Liver (tissue), 9 donors: ENCODE results near the gene PLCB4. TPM values are rescaled to one million over a fixed set of nuclear protein-coding genes. Genes with fewer than 3 reads are reported as not detected.

ENCODE experiments used
- DNase-seq: peaks from one replicate; pipeline ENCODE4 v3.0.0-alpha.2; 2017; ENCODE audit warnings: low spot score
- H3K27ac ChIP-seq, 2 donors: one replicate each; pipeline ENCODE4 v1.7.0; 2013; ENCODE audit warnings: inconsistent platforms in 2 of 2, low read length in 2 of 2, control low read depth in 1 of 2, low read depth in 1 of 2, mild to moderate bottlenecking in 1 of 2
- H3K27me3 ChIP-seq, 4 donors: one replicate each; pipeline versions ENCODE4 v1.6.1 to v1.7.0; 2013; ENCODE audit warnings: low read length in 3 of 4, inconsistent platforms in 1 of 4, mild to moderate bottlenecking in 1 of 4, moderate library complexity in 1 of 4; ENCODE audit not compliant: control insufficient read depth in 4 of 4, insufficient read depth in 4 of 4
- H3K36me3 ChIP-seq, 4 donors: one replicate each; pipeline versions ENCODE4 v1.6.1 to v1.7.0; 2013; ENCODE audit warnings: low read length in 3 of 4, mild to moderate bottlenecking in 3 of 4, low read depth in 1 of 4, moderate library complexity in 1 of 4; ENCODE audit not compliant: control insufficient read depth in 4 of 4, insufficient read depth in 3 of 4
- H3K4me1 ChIP-seq, 4 donors: one replicate each; pipeline versions ENCODE4 v1.6.1 to v1.7.0; 2013; ENCODE audit warnings: low read length in 3 of 4, mild to moderate bottlenecking in 3 of 4, moderate library complexity in 1 of 4; ENCODE audit not compliant: control insufficient read depth in 4 of 4, insufficient read depth in 4 of 4
- H3K4me3 ChIP-seq, 3 donors: one replicate each; pipeline versions ENCODE4 v1.6.1 to v1.7.0; 2013; ENCODE audit warnings: low read length in 3 of 3, control low read depth in 1 of 3, low read depth in 1 of 3, mild to moderate bottlenecking in 1 of 3
- H3K9ac ChIP-seq, 2 donors: one replicate each; pipeline ENCODE4 v1.7.0; 2013; ENCODE audit warnings: low read length in 2 of 2, mild to moderate bottlenecking in 2 of 2, moderate library complexity in 2 of 2, control low read depth in 1 of 2, low read depth in 1 of 2
- H3K9me3 ChIP-seq, 4 donors: one replicate each; pipeline versions ENCODE4 v1.6.1 to v1.7.0; 2013; ENCODE audit warnings: low read length in 3 of 4; ENCODE audit not compliant: control insufficient read depth in 4 of 4
- ATF3 ChIP-seq: IDR thresholded peaks from 2 replicates; pipeline ENCODE4 v1.6.1; 2016; ENCODE audit warnings: antibody characterized with exemption
- CTCF ChIP-seq: fragments of 150-350 bp; IDR thresholded peaks from 2 replicates; pipeline ENCODE4 v1.5.1; 2017; ENCODE audit warnings: improper control_type of control experiment, low read depth, low read length; ENCODE audit not compliant: missing input control
- EGR1 ChIP-seq, 2 donors: IDR thresholded peaks; 2 replicates each; pipeline ENCODE4 v1.6.1; 2016 to 2018; ENCODE audit warnings: antibody characterized with exemption in 2 of 2, low read depth in 2 of 2
- FOXA1 ChIP-seq: IDR thresholded peaks from 2 replicates; pipeline ENCODE4 v1.6.1; 2016; ENCODE audit warnings: antibody characterized with exemption
- GABPA ChIP-seq, 2 donors: IDR thresholded peaks in 1 of 2; conservative IDR thresholded peaks in 1 of 2; 2 replicates each; pipeline ENCODE4 v1.6.1; 2016; ENCODE audit warnings: antibody characterized with exemption in 2 of 2, mild to moderate bottlenecking in 1 of 2, moderate library complexity in 1 of 2
- HNF4G ChIP-seq: IDR thresholded peaks from 2 replicates; pipeline ENCODE4 v1.6.1; 2016; ENCODE audit warnings: antibody characterized with exemption
- JUND ChIP-seq, 2 donors: IDR thresholded peaks; 2 replicates each; pipeline ENCODE4 v1.6.1; 2016; ENCODE audit warnings: antibody characterized with exemption in 2 of 2
- MAX ChIP-seq: IDR thresholded peaks from 2 replicates; pipeline ENCODE4 v1.6.1; 2016; ENCODE audit warnings: antibody characterized with exemption
- NR2F2 ChIP-seq: IDR thresholded peaks from 2 replicates; pipeline ENCODE4 v1.6.1; 2016; ENCODE audit warnings: antibody characterized with exemption
- RAD21 ChIP-seq, 2 donors: IDR thresholded peaks; 2 replicates each; pipeline ENCODE4 v1.6.1; 2016; ENCODE audit warnings: antibody characterized with exemption in 2 of 2, mild to moderate bottlenecking in 2 of 2
- REST ChIP-seq: IDR thresholded peaks from 2 replicates; pipeline ENCODE4 v1.6.1; 2016; ENCODE audit warnings: antibody characterized with exemption, mild to moderate bottlenecking
- RXRA ChIP-seq, 2 donors: IDR thresholded peaks; 2 replicates each; pipeline ENCODE4 v1.6.1; 2017 to 2018; ENCODE audit warnings: antibody characterized with exemption in 2 of 2, mild to moderate bottlenecking in 1 of 2
- TAF1 ChIP-seq: conservative IDR thresholded peaks from 2 replicates; pipeline ENCODE4 v1.6.1; 2016; ENCODE audit warnings: antibody characterized with exemption, mild to moderate bottlenecking
- ZBTB33 ChIP-seq: IDR thresholded peaks from 2 replicates; pipeline ENCODE4 v1.6.1; 2016; ENCODE audit warnings: antibody characterized with exemption
- WGBS: extraction: QIAGEN DNeasy Blood & Tissue Kit; methylation state at CpG from one replicate; pipeline ENCODE4 v1.1.7; 2013; 5-methylcytosine and 5-hydroxymethylcytosine counted together
- polyA plus RNA-seq, 2 donors: library from polyadenylated mRNA; stranded (reverse) in 1 of 2; unstranded in 1 of 2; fragments of 200-250 nt in 1 of 2; fragments of >200 nt in 1 of 2; fragmentation: Nextera tagmentation in 1 of 2; extraction: Ambion mirVana in 1 of 2; gene quantifications; one replicate each; pipeline versions ENCODE4 v1.2.1 to v1.2.3, GENCODE V29; 2013 to 2015
- total RNA-seq, 2 donors: library from RNA; depleted of rRNA; stranded (reverse); fragments of >200 nt; gene quantifications; one replicate each; pipeline ENCODE4 v1.2.3, GENCODE V29; 2014
- donor health status: healthy.
- donor health status: healthy.
- donor health status: healthy.
- donor health status: healthy.
- donor health status: healthy.

PLCB4 gene
- total and polyA plus RNA-seq, 4 donors, result 0.14 to 0.67 (median 0.30) TPM

- H3K9me3 ChIP-seq, result no peaks in the 10 kb centered on the region
- no peak overlapping the region for H3K27ac ChIP-seq
- no peaks in the 10 kb centered on the region for H3K27me3 ChIP-seq
- no peak overlapping the region for H3K4me3 ChIP-seq
- no peaks in the 10 kb centered on the region for H3K4me1 ChIP-seq
- 84% methylated on average over 5 of the region's 5 CpGs for WGBS
- H3K9ac ChIP-seq, result no peak overlapping the region
- DNase-seq, result no peak
- no peaks in the 10 kb centered on the region for H3K36me3 ChIP-seq
- TF ChIP-seq HNF4G (no peak), CTCF (no peak), MAX (no peak), NR2F2 (no peak), RXRA (IDR thresholded peaks at IDR 0.05) (no peak), ZBTB33 (no peak), GABPA (IDR thresholded peaks at IDR 0.05 in 1 of 2, conservative IDR thresholded peaks at IDR 0.05 in 1 of 2) (no peak)
Observed at GRCh38 chr20:9200196-9200595, 131.3 kb downstream of the PLCB4 start.

GRCh38 chr20:9200620-9201019 is 131.7 kb downstream of the PLCB4 start:
- 62% methylated on average over 1 of the region's 1 CpG for WGBS
- Histone ChIP-seq H3K36me3 (no peaks in the 10 kb centered on the region), H3K27me3 (no peaks in the 10 kb centered on the region), H3K9me3 (no peaks in the 10 kb centered on the region), H3K4me1 (no peaks in the 10 kb centered on the region), H3K27ac (no peak overlapping the region), H3K9ac (no peak overlapping the region), H3K4me3 (no peak overlapping the region)
- TF ChIP-seq TAF1 (no peak), JUND (IDR thresholded peaks at IDR 0.05) (no peak), EGR1 (IDR thresholded peaks at IDR 0.05; ENCODE audit: low read depth in 2 of 2) (no peak), REST (no peak), RAD21 (IDR thresholded peaks at IDR 0.05) (no peak), GABPA (IDR thresholded peaks at IDR 0.05 in 1 of 2, conservative IDR thresholded peaks at IDR 0.05 in 1 of 2) (no peak), ZBTB33 (no peak), ATF3 (no peak), FOXA1 (no peak)
- DNase-seq, result no peak
